H1 (cell line): Measurements from ENCODE around the gene NOP16. TPM values are rescaled to one million over a fixed set of nuclear protein-coding genes. Genes with fewer than 3 reads are reported as not detected.

ENCODE experiments used
- CTCF ChIA-PET: fragments of 300-600 bp; sonication (Branson Sonifier 250); formaldehyde crosslinking; loops from one replicate; lab custom pipeline; 2021; ENCODE audit not compliant: partially characterized antibody; lab: Charles Lee
- POLR2A ChIA-PET: fragments of 300-600 bp; sonication (Branson Sonifier 250); formaldehyde crosslinking; loops from one replicate; lab custom pipeline; 2021; ENCODE audit warnings: inconsistent platforms; ENCODE audit not compliant: partially characterized antibody; lab: Charles Lee
- DNase-seq, 2 experiments: peaks; one replicate each; pipeline versions ENCODE4 v3.0.0 to v3.0.0-alpha.2; 2010 to 2022; ENCODE audit warnings: low spot score in 2 of 2, low read depth in 1 of 2, mixed read lengths in 1 of 2
- FAIRE-seq: peaks from 2 replicates; lab custom pipeline; 2011; peaks lifted over from hg19 to GRCh38; lab: Jason Lieb, UNC
- H2AFZ ChIP-seq: 2 replicates; pipeline ENCODE4 v1.8.1; 2012; ENCODE audit warnings: low read length, inconsistent platforms
- H2AK5ac ChIP-seq: 2 replicates; pipeline ENCODE4 v1.6.1; 2013; ENCODE audit warnings: low read depth, low read length
- H2BK120ac ChIP-seq: replicated peaks from 2 replicates; pipeline ENCODE3; 2013; ENCODE audit warnings: low read depth, low read length, inconsistent platforms
- H2BK12ac ChIP-seq: 2 replicates; pipeline ENCODE4 v1.6.1; 2013; ENCODE audit warnings: low read depth, low read length
- H2BK15ac ChIP-seq: 2 replicates; pipeline ENCODE4 v1.6.1; 2013; ENCODE audit warnings: low read length
- H2BK20ac ChIP-seq: 2 replicates; pipeline ENCODE4 v1.6.1; 2013; ENCODE audit warnings: low read length
- H2BK5ac ChIP-seq: 2 replicates; pipeline ENCODE4 v1.6.1; 2013; ENCODE audit warnings: low read depth, low read length
- H3K14ac ChIP-seq: 2 replicates; pipeline ENCODE4 v1.6.1; 2013; ENCODE audit warnings: inconsistent platforms; ENCODE audit not compliant: insufficient read length
- H3K18ac ChIP-seq: 2 replicates; pipeline ENCODE4 v1.6.1; 2013; ENCODE audit warnings: low read length; ENCODE audit errors: extremely low read depth
- H3K23ac ChIP-seq: 2 replicates; pipeline ENCODE4 v1.6.1; 2013; ENCODE audit warnings: inconsistent platforms; ENCODE audit not compliant: insufficient read length
- H3K23me2 ChIP-seq: 2 replicates; pipeline ENCODE4 v1.6.1; 2013; ENCODE audit warnings: low read depth, low read length
- H3K27ac ChIP-seq: 2 replicates; pipeline ENCODE4 v1.6.1; 2011; ENCODE audit warnings: low read depth, low read length, inconsistent platforms
- H3K27me3 ChIP-seq, 4 experiments: replicated peaks in 1 of 4; 1 replicate in 1 of 4; 2 replicates in 3 of 4; pipeline versions ENCODE4 v1.6.1 to v1.8.1; 2011 to 2013; ENCODE audit warnings: low read length in 3 of 4, mild to moderate bottlenecking in 3 of 4, inconsistent platforms in 2 of 4, mixed read lengths in 2 of 4, moderate library complexity in 1 of 4; ENCODE audit not compliant: control insufficient read depth in 3 of 4, insufficient read depth in 3 of 4; ENCODE audit errors: extremely low read depth in 1 of 4
- H3K36me3 ChIP-seq, 4 experiments: 2 replicates each; pipeline versions ENCODE4 v1.6.1 to v1.8.1; 2011 to 2013; ENCODE audit warnings: mild to moderate bottlenecking in 4 of 4, low read length in 3 of 4, moderate library complexity in 2 of 4, control low read depth in 1 of 4, inconsistent platforms in 1 of 4; ENCODE audit not compliant: insufficient read depth in 4 of 4, control insufficient read depth in 2 of 4
- H3K4ac ChIP-seq: replicated peaks from 2 replicates; pipeline ENCODE3; 2013; ENCODE audit warnings: low read length, low read depth, mixed read lengths, inconsistent platforms; ENCODE audit not compliant: insufficient read length
- H3K4me1 ChIP-seq, 4 experiments: replicated peaks in 1 of 4; 1 replicate in 1 of 4; 2 replicates in 3 of 4; pipeline versions ENCODE4 v1.6.1 to v1.8.1; 2011 to 2013; ENCODE audit warnings: low read length in 3 of 4, inconsistent platforms in 2 of 4, mixed read lengths in 1 of 4; ENCODE audit not compliant: insufficient read depth in 4 of 4, control insufficient read depth in 3 of 4
- H3K4me2 ChIP-seq, 2 experiments: 2 replicates each; pipeline versions ENCODE4 v1.6.1 to v1.8.1; 2011 to 2013; ENCODE audit warnings: low read depth in 2 of 2, low read length in 2 of 2, control low read depth in 1 of 2, inconsistent platforms in 1 of 2, mild to moderate bottlenecking in 1 of 2; ENCODE audit not compliant: insufficient read depth in 1 of 2
- H3K4me3 ChIP-seq, 4 experiments: fragments of 200-600, 300-600 bp in 1 of 4; sonication (generic), shearing (Covaris generic), sonication (Bioruptor Twin) in 1 of 4; 2 replicates each; pipeline versions ENCODE4 v1.5.1 to v1.8.1; 2011 to 2016; ENCODE audit warnings: low read length in 4 of 4, low read depth in 3 of 4, control low read depth in 2 of 4, inconsistent platforms in 2 of 4, mild to moderate bottlenecking in 2 of 4, mixed read lengths in 1 of 4, moderate library complexity in 1 of 4; ENCODE audit not compliant: insufficient read depth in 2 of 4; ENCODE audit errors: extremely low read depth in 1 of 4
- H3K56ac ChIP-seq: replicated peaks from 2 replicates; pipeline ENCODE3; 2013; ENCODE audit warnings: low read depth, mild to moderate bottlenecking, mixed read lengths, low read length, inconsistent platforms; ENCODE audit not compliant: insufficient read length
- H3K79me1 ChIP-seq: 2 replicates; pipeline ENCODE4 v1.6.1; 2013; ENCODE audit warnings: low read depth, low read length, control low read depth
- H3K79me2 ChIP-seq, 2 experiments: 2 replicates each; pipeline versions ENCODE4 v1.6.1 to v1.8.1; 2012 to 2013; ENCODE audit warnings: low read length in 2 of 2, mild to moderate bottlenecking in 2 of 2, inconsistent platforms in 1 of 2; ENCODE audit not compliant: insufficient read depth in 2 of 2, control insufficient read depth in 1 of 2
- H3K9ac ChIP-seq, 4 experiments: replicated peaks in 1 of 4; 1 replicate in 1 of 4; 2 replicates in 3 of 4; pipeline versions ENCODE4 v1.6.1 to v1.8.1; 2011 to 2013; ENCODE audit warnings: low read depth in 3 of 4, low read length in 3 of 4, control low read depth in 2 of 4, mild to moderate bottlenecking in 2 of 4, moderate library complexity in 2 of 4, inconsistent platforms in 1 of 4; ENCODE audit errors: extremely low read depth in 1 of 4
- H3K9me3 ChIP-seq, 2 experiments: 2 replicates each; pipeline versions ENCODE4 v1.6.1 to v1.8.1; 2012 to 2013; ENCODE audit warnings: mild to moderate bottlenecking in 2 of 2, moderate library complexity in 2 of 2, control low read depth in 1 of 2, inconsistent platforms in 1 of 2, low read depth in 1 of 2, low read length in 1 of 2, mixed read lengths in 1 of 2; ENCODE audit not compliant: insufficient read depth in 2 of 2
- H4K20me1 ChIP-seq, 2 experiments: replicated peaks in 1 of 2; 2 replicates each; pipeline versions ENCODE3 to v1.8.1; 2011 to 2013; ENCODE audit warnings: inconsistent platforms in 2 of 2, low read length in 2 of 2, mild to moderate bottlenecking in 1 of 2; ENCODE audit not compliant: insufficient read depth in 2 of 2, control insufficient read depth in 1 of 2
- H4K5ac ChIP-seq: 2 replicates; pipeline ENCODE4 v1.6.1; 2013; ENCODE audit warnings: low read length, low read depth, mixed read lengths, inconsistent platforms; ENCODE audit not compliant: insufficient read length
- H4K8ac ChIP-seq: 2 replicates; pipeline ENCODE4 v1.8.0; 2013; ENCODE audit warnings: mild to moderate bottlenecking, moderate library complexity, low read length, inconsistent platforms; ENCODE audit not compliant: insufficient read depth; ENCODE audit errors: extremely low read depth
- H4K91ac ChIP-seq: replicated peaks from 2 replicates; pipeline ENCODE3; 2013; ENCODE audit warnings: low read length, mixed read lengths, inconsistent platforms; ENCODE audit not compliant: insufficient read length
- BRCA1 ChIP-seq: IDR thresholded peaks from 2 replicates; pipeline ENCODE4 v1.6.1; 2012; ENCODE audit warnings: low read depth, low read length, improper control_type of control experiment
- CBX5 ChIP-seq: fragments of 300-800, 300-1000 bp; sonication (generic); IDR thresholded peaks from 2 replicates; pipeline ENCODE4 v1.7.1; 2016; ENCODE audit warnings: antibody characterized with exemption, low read length, low read depth
- JUN ChIP-seq: IDR thresholded peaks from 2 replicates; pipeline ENCODE4 v1.6.1; 2011; ENCODE audit warnings: low read depth, mild to moderate bottlenecking, improper control_type of control experiment, low read length
- KDM1A ChIP-seq: fragments of 200-600, 300-600 bp; sonication (generic); IDR thresholded peaks from 2 replicates; pipeline ENCODE4 v1.7.1; 2016; ENCODE audit warnings: mild to moderate bottlenecking, low read length, borderline replicate concordance
- KDM4A ChIP-seq: IDR thresholded peaks from one replicate; pipeline ENCODE4 v1.7.1; 2012; ENCODE audit warnings: low read depth, mild to moderate bottlenecking, moderate library complexity, low read length, inconsistent platforms; ENCODE audit not compliant: severe bottlenecking
- TBP ChIP-seq: IDR thresholded peaks from 2 replicates; pipeline ENCODE4 v1.6.1; 2011; ENCODE audit warnings: low read depth, low read length, improper control_type of control experiment
- WGBS, 2 experiments: shearing (Covaris generic) in 1 of 2; methylation state at CpG; one replicate each; pipeline versions ENCODE4 v1.1.6 to v1.1.7; 2013 to 2015; ENCODE audit warnings: low lambda C conversion rate in 2 of 2, mixed read lengths in 2 of 2, inconsistent platforms in 1 of 2, low coverage in 1 of 2, missing lambda C conversion rate in 1 of 2; ENCODE audit not compliant: insufficient replicate concordance in 2 of 2, insufficient coverage in 1 of 2, insufficient read length in 1 of 2; ENCODE audit errors: extremely low coverage in 1 of 2, missing lambda C conversion rate in 1 of 2; 5-methylcytosine and 5-hydroxymethylcytosine counted together
- polyA plus RNA-seq, 7 experiments: library from polyadenylated mRNA; depleted of rRNA in 3 of 7; stranded (reverse) in 5 of 7; unstranded in 2 of 7; fragments of >200 nt in 5 of 7; fragments of 200-250 nt in 2 of 7; gene quantifications; 1 replicate in 5 of 7; 2 replicates in 1 of 7; 4 replicates in 1 of 7; pipeline versions ENCODE4 v1.2.1 to v1.2.3, GENCODE V29; 2011 to 2013; ENCODE audit warnings: missing spikeins in 2 of 7, mixed read lengths in 2 of 7
- total RNA-seq: library from RNA; stranded (reverse); fragmentation: NEBNext Ultra II Directional; extraction: Animal tissue kit (Norgen Biotek cat#: 25700); gene quantifications from 2 replicates; pipeline ENCODE4 v1.2.1, GENCODE V29; 2021

Gene NOP16
- total and polyA plus RNA-seq, 2 of the 8 experiments (the other 6 are each of a cell fraction or from before 2014, with no cell fraction given) = 46.9 to 65.2 TPM

DNA sequence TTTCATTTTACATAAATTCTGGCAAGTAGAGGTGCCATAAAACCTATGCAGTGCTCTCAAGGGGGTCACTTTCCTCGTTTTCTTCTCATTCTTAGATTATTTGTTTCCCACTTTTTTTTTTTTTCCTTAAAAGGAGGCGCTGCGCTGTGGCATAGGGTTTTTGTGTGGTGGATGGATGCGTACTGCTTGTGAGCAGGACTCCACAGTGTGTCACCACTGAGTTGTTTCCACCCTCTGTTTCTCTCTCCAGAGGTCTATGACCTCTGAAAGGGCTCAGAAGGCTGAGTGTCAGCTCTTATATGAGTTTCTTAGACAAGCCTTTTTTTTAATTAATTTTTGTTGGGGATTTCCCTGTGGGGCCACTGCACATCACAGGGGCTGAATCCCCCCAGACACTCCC lies 41.6 kb upstream of the NOP16 start:
- Histone ChIP-seq H4K91ac (no peak overlapping the region), H3K79me1 (no peaks in the 10 kb centered on the region), H2BK12ac (no peak overlapping the region), H3K4ac (no peak overlapping the region), H3K27ac (no peak overlapping the region), H3K79me2 (no peaks in the 10 kb centered on the region), H3K9ac (no peak overlapping the region), H3K4me2 (no peak overlapping the region), H3K36me3 (no peaks in the 10 kb centered on the region), H3K14ac (no peak overlapping the region), H2AK5ac (no peak overlapping the region), H2BK5ac (no peak overlapping the region), H2BK20ac (no peak overlapping the region), H3K18ac (no peak overlapping the region), H2BK120ac (no peak overlapping the region), H2BK15ac (no peak overlapping the region), H4K8ac (no peak overlapping the region), H3K4me3 (no peak overlapping the region), H4K20me1 (no peaks in the 10 kb centered on the region), H2AFZ (no peak overlapping the region), H3K9me3 (peaks cover 8 to 11% of the 10 kb centered on the region in 2 experiments; a peak in 2 of 4 replicates), H3K23me2 (no peaks in the 10 kb centered on the region), H3K23ac (no peak overlapping the region), H4K5ac (no peak overlapping the region), H3K27me3 (no peaks in the 10 kb centered on the region), H3K56ac (no peak overlapping the region), H3K4me1 (no peaks in the 10 kb centered on the region)
- POLR2A ChIA-PET = interaction anchor here (1.3 to 1.5 kb wide), 2 partner anchors 18 to 23 kb away, joined by 4 read pairs; no protein-coding TSS in a partner anchor
- TF ChIP-seq BRCA1 (no peak), CBX5 (no peak), KDM4A (no peak), TBP (no peak), KDM1A (no peak), JUN (no peak)
- no peak for DNase-seq
- CTCF ChIA-PET = interaction anchor here (0.6 kb wide), 1 partner anchor 53 kb away, joined by 3 read pairs; no protein-coding TSS in a partner anchor
- 87% methylated on average over 4 of the region's 4 CpGs; no CpG with 5 or more reads in 1 of the 2 experiments for WGBS, 2 experiments
- FAIRE-seq = no peak
